NK-92 treated with Interleukin-12 subunit alpha and Interleukin-12 subunit beta, amount 100 ng/mL, for 24 hours (cell line): ENCODE results near the gene CFAP46.
"Not testable (repeated sequence)": the region's sequence is repeated elsewhere in the genome, so short reads cannot be mapped to it uniquely, and the experiment has no call there.

ENCODE experiments used
- DNase-seq: peaks from one replicate; lab custom pipeline; 2025; lab: John Stamatoyannopoulos, UW

Gene CFAP46

GRCh38 chr10:132844069-132844809 lies 98.1 kb downstream of the CFAP46 start:
- no peak for DNase-seq

GRCh38 chr10:132843276-132843675 lies 99.1 kb downstream of the CFAP46 start:
- not testable (repeated sequence) for DNase-seq

GRCh38 chr10:132842397-132842796 lies 100.0 kb downstream of the CFAP46 start:
- DNase-seq = no peak

- no peak for DNase-seq
These were observed 100.8 kb downstream of the CFAP46 start for GRCh38 chr10:132841615-132841975.

GRCh38 chr10:132840698-132841614 lies 101.4 kb downstream of the CFAP46 start:
- DNase-seq = no peak

GRCh38 chr10:132839061-132839460 lies 103.3 kb downstream of the CFAP46 start:
- no peak for DNase-seq

GRCh38 chr10:132838346-132838970 lies 103.9 kb downstream of the CFAP46 start:
- no peak for DNase-seq

- no peak for DNase-seq
These were observed 104.5 kb downstream of the CFAP46 start for GRCh38 chr10:132837905-132838304.

- no peak for DNase-seq
These were observed 105.4 kb downstream of the CFAP46 start for GRCh38 chr10:132836832-132837540.

GRCh38 chr10:132836248-132836831 lies 106.0 kb downstream of the CFAP46 start:
- no peak for DNase-seq

- DNase-seq = no peak
These were observed 106.5 kb downstream of the CFAP46 start for GRCh38 chr10:132835848-132836233.

GRCh38 chr10:132834891-132835847 lies 107.2 kb downstream of the CFAP46 start:
- DNase-seq = no peak

GRCh38 chr10:132834311-132834761 lies 108.0 kb downstream of the CFAP46 start:
- no peak for DNase-seq

- no peak for DNase-seq
These were observed 108.8 kb downstream of the CFAP46 start for GRCh38 chr10:132833421-132834111.

- DNase-seq = no peak
These were observed 110.0 kb downstream of the CFAP46 start for GRCh38 chr10:132832186-132832969.

- DNase-seq = no peak
These were observed 113.0 kb downstream of the CFAP46 start for GRCh38 chr10:132829403-132829802.

- DNase-seq = no peak
These were observed 113.7 kb downstream of the CFAP46 start for GRCh38 chr10:132828681-132829080.

- DNase-seq = no peak
These were observed 114.4 kb downstream of the CFAP46 start for GRCh38 chr10:132827861-132828539.
